NCI-H2227 treated with DMSO at 0.1 percent for 48 hours (cell line): ENCODE results near the gene PDE6H.

ENCODE experiments used
- DNase-seq: peaks from one replicate; lab custom pipeline; 2025; lab: John Stamatoyannopoulos, UW

The PDE6H gene

GRCh38 chr12:14972816-14973215, at the start of gene PDE6H:
TSS of gene PDE6H (plus strand) at chr12:14973042. CDS start at chr12:14978013, 4,971 bp downstream.
- no peak for DNase-seq

- no peak for DNase-seq
These were observed 48.9 kb upstream of the PDE6H start for GRCh38 chr12:14923944-14924343.

GRCh38 chr12:14924541-14924940, 48.3 kb upstream of the PDE6H start:
- DNase-seq = no peak

- DNase-seq = no peak
These were observed 45.6 kb upstream of the PDE6H start for GRCh38 chr12:14927267-14927666.

- no peak for DNase-seq
These were observed 43.9 kb upstream of the PDE6H start for GRCh38 chr12:14928931-14929330.

- no peak for DNase-seq
These were observed 42.5 kb upstream of the PDE6H start for GRCh38 chr12:14930299-14930698.

GRCh38 chr12:14931359-14931758, 41.5 kb upstream of the PDE6H start:
- no peak for DNase-seq

- no peak for DNase-seq
These were observed 40.9 kb upstream of the PDE6H start for GRCh38 chr12:14931791-14932560.

GRCh38 chr12:14934511-14934910, 38.3 kb upstream of the PDE6H start:
- DNase-seq = no peak

- no peak for DNase-seq
These were observed 37.8 kb upstream of the PDE6H start for GRCh38 chr12:14935031-14935430.

GRCh38 chr12:14936224-14936861, 36.5 kb upstream of the PDE6H start:
- DNase-seq = no peak

GRCh38 chr12:14937014-14937413, 35.8 kb upstream of the PDE6H start:
- no peak for DNase-seq

GRCh38 chr12:14937689-14938088, 35.2 kb upstream of the PDE6H start:
- no peak for DNase-seq

GRCh38 chr12:14938301-14938700, 34.5 kb upstream of the PDE6H start, which contains the start of gene ERP27:
TSS of gene ERP27 (minus strand) at chr12:14938537. CDS start at chr12:14938508, 29 bp downstream.
- DNase-seq = no peak

- no peak for DNase-seq
These were observed 31.5 kb upstream of the PDE6H start for GRCh38 chr12:14941369-14941768.

GRCh38 chr12:14942196-14942931, 30.5 kb upstream of the PDE6H start:
- no peak for DNase-seq

GRCh38 chr12:14946162-14946561, 26.7 kb upstream of the PDE6H start:
- DNase-seq = no peak

- no peak for DNase-seq
These were observed 26.0 kb upstream of the PDE6H start for GRCh38 chr12:14946861-14947260.

GRCh38 chr12:14948672-14949071, 24.2 kb upstream of the PDE6H start:
- no peak for DNase-seq

GRCh38 chr12:14949631-14950030, 23.2 kb upstream of the PDE6H start:
- no peak for DNase-seq

GRCh38 chr12:14950421-14950820, 22.4 kb upstream of the PDE6H start:
- no peak for DNase-seq

GRCh38 chr12:14950982-14951746, 21.7 kb upstream of the PDE6H start:
- DNase-seq = no peak
